COLO668 (cell line): Measurements from ENCODE around the gene CCNQ.
"Not testable (repeated sequence)": the region's sequence is repeated elsewhere in the genome, so short reads cannot be mapped to it uniquely, and the experiment has no call there.

ENCODE experiments used
- DNase-seq: peaks from one replicate; lab custom pipeline; 2025; ENCODE audit not compliant: unreplicated experiment; lab: John Stamatoyannopoulos, UW

The CCNQ gene

DNA sequence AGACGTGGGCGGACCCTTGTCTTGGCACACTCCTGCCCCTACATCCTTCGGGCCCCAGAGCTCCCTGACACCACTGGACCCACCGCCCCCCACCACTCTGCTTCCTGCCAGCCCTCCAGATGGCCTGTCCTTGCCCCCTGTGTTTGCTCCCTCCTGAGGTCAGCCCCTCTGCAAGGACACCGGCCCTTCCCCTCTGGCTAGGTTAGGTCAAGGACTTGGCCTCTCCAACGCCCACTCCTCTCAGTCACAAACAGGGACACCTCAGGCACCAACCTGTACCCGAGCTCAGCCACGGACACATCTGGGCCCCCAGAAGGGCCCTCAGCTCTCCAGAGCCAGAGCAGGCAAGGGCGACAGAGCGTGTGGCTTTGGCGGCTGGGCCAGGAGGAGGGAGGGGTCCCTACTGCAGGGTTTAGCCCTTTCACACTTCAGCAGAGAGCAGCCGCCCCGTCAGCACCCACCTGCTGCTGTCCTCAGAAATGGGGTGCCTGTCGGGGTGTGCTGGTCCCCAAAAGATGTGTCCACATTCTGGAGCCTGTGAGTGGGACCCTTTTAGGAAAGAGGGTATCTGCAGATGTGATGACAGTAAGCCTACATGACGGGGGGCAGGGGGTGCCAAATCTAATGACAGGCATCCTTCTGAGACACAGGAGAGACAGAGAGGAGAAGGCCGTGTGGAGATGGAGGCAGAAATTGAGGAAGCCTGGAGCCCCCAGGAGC lies 24.5 kb upstream of the CCNQ start:
- DNase-seq: no peak

DNA sequence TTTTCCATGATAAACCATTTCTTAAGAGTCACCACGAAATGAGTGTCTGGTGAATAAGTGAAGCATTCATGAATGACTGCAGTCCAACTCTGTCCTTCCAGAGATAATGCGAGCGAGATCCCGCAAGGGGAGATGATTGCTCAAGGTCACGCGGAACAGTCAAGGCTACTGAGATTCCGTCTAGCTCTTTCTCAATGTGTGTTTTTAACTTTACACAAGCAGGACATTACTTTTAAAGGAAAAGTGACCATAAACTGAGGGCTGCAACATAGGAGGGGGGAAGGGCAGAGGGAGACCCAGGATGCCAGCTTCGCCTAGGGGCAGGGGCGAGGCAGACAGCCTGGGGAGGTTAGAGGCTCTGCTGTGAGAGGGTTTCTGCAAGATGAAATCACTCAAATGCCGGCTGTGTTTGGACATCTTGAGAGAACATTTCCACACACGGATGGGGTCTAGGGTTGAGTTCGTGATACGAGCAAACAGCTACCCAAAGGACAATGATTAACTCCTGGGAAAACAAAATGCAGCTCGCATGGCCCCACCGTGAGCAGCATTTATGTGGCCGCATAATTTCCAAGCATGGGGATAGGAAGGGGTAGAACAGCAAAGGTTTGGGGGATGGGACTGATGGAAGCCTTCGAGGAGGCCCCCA lies 23.8 kb upstream of the CCNQ start:
- no peak for DNase-seq

DNA sequence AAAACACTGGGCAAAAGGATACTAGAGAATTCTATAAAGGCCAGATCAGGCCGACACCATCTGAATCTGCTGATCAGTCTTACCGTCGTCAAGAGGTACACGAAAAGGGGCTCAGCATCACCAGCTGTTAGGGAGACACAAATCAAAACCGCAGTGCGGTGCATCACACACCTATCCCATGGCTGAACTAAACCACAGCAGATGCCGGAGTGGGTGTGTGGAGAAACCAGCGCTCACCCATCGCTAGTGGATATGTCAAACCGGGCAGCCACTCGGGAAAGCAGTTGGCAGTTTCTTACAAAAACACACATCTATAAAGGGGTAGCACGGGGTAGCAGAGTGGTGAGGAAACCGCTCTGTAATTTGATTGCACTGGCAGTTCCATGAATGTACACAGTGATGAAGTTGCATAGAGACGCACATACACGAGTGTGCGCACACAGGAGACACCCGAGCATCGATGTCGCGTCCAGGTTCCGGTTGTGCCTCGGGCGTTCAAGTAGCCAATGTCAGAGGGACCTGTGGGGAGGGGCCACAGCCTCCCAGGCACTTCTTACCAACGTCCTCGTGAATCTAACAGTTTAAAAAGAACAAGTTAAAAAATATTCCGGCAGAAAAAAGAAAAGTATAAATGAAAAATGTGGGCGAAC lies 23.1 kb upstream of the CCNQ start:
- DNase-seq: no peak

DNA sequence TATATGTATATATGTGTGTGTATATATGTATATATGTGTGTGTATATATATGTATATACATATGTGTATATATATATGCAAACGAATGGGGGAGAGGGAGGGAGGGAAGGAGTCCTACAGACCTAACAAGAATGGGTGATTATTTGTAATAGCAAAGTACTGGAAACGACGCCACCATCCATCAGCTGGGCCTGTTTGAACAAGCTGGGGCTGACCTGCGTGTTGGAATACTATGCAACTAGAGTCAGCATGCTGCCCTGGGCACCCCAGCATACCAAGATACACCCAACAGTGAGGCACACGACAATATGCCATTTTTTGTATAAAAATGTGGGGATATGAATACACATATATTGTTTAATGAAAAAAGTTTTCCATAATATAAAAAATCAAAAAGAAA lies 21.6 kb upstream of the CCNQ start:
- DNase-seq: no peak

DNA sequence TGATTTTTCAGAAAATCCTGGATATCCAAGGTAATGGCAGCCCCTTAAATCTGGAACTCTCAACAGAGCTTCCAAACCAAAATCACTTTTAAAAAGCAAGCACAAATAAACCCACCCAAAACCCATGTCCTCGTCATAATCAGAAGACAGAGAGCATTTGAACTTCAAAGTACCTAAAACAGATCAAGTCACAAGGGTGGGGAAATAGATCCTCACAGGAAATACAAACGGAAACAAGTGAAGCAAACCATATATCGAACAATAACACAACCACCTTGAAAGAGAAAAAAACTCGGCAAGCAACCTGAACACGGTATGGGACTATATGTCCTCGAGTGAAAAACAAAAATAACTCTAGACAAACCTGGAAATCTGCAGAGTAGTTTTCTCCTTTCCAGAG lies 15.9 kb upstream of the CCNQ start:
- no peak for DNase-seq

DNA sequence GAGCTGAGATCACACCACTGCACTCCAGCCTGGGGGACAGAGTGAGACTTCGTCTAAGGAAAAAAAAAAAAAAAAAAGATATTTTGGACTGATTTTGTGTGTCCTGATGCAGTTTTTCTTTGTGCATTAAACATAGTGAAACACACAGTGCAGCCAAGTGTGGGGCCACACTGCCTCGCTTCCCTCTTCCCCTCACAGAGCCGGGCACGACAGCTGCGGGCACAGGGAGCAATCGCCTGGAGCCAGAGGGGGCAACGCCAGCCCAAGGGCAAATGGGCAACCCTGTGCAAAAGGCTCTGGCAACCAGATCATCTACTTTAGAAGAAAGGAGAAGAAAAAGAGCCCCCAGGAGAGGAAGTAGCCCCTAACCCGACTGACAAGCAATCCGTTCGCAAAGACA lies 13.5 kb upstream of the CCNQ start:
- no peak for DNase-seq

DNA sequence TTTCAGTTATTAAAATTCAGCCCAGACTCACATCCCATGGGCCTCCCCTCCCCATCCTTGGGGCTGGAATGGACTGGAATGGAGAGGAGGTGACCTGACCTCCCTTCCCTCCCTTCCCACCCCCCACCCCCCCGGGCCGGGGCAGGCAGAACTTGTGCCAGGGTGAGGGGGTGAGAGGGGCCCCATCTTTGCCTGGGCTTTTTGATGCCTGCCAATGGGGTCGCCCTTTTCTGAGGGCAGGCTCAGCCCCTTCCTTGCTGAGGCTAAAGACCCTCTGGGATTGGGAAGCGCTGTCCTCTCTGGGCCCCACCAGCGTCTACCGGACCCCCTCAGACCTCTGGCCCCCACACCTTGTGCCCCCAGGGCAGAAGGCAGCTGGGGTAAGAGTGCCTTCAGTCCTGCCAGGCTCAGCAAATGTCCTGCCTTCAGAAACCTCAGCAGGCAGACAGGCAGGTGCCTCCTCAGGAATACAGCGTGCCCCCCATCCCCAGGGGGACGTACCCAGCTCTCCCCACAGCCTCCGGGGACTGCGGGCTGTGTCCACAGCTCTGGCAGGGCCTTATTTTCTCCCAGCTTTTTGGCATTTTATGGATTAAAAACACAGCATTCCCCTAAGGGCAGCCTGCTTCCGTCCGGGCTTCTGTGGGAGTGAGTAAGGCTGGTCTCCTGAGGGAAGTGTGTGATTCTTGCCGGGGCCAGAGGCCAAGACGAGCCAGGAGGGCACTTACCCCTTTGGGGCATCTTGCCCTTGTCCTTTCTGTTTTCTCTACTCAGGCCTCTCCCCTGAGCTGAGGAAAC lies 12.6 kb upstream of the CCNQ start:
- DNase-seq: no peak

DNA sequence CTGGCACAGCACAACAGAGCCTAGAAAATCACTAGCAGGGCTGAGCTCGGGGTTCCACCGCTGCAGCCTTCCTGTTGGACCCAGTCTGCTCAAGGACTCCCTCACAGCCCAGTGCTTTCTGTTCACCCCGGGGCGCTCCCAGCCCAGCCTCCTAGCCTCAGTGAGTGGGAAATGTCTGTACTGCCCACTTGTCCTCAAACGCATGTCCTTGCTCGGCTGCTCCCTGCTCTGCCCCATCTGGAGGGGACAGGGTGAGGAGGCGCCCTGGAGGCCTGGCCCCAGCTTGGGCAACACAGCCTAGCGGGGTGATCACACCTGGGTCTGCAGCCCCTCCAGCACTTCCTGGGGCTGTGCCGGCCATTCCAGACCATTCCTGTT lies 11.9 kb upstream of the CCNQ start:
- no peak for DNase-seq

DNA sequence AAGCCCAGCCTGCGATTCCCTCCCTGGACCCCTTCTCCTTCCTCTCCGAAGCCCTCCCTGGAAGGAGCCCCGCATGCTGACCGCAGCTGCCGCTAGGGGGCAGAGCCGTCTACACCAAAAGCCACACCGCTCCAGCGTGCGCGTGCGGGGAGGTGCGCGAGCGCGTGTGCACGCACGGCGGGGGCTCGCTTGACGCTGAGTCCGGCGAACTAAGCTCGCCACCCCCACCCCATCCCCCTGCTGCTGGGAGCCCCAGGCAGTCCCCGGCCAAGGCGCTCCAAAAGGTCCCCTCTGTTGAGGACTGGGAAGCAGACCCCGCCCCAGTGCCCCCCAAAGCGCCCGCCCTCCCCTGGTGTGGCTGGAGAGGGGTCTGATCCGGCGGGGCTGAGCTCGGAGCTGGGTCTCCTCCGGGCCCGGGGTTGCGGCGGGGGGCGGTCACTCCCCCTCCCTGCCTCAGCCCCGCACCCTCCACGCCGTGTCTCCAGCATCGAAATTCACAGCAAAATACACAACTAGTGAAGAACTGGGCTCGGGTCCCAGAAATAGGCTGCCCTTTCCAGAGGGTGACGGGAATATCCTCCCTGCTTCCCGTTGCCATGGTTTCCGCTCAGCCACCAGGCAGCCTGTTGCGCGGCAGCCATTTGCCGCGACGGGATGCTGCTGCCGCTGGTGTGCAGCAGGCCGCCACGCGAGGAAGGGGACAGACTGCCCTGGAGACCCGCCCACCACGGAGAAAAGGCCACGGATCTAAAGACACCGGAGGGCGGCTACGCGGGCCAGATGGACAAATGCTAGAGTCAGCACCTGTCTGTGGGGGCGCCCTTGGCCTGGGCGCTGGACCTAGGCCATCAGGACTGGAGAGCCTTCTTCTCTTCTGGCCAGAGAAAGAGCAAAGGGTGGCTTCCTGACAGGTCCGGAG lies 11.2 kb upstream of the CCNQ start:
- DNase-seq: peak; percentile 78

DNA sequence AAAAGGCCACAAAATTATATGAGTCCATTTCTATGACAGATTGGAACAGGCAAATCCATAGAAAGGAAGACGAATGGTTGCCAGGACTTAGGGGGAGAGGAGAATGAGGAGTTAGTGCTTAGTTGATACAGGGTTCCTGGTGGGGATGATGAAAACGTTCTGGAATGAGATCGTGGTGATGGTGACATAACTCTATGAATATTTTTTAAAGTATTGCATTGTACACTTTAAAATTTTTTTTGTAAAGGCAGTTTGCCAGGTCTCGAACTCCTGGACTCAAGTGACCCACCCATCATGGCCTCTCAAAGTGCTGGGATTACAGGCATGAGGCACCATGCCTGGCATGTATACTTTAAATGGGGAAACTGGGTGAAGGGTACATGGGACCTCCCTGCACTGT lies 9.9 kb upstream of the CCNQ start:
- no peak for DNase-seq

DNA sequence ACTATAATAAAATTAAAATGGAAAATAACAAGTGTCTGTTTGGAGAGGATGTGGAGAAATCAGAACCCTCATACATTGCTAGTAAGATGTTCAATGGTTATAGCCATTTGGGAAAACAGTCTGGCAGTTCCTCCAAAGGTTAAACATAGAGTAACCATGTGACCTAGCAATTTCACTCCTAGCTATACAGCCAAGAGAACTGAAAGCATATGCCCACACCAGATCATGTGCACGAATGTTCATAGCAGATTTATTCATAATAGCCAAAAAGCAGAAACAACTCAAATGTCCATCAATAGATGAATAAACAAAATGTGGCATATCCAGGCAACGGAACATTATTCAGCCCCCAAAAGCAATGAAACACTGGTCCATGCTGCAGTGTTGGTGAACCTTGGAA lies 9.4 kb upstream of the CCNQ start:
- DNase-seq: no peak

DNA sequence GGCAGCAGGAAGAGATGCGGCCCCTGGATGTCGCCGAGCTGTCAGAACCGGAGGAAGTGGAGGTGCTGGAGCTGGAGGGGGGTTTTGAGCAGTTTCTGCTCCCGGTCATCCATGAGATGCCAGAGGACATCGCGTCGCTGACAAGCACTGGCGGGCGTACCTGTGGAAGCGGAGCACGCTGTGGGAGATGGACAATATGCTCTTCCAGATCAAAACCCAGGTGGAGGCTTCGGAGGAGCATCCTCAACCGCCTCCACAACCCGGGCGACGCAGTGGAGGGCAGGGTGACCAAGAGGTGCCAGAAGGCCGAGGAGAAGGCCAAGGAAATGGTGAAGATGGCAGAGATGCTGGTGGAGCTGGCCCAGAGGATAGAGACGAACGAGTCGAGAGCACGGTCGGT lies 7.6 kb upstream of the CCNQ start:
- DNase-seq: no peak

DNA sequence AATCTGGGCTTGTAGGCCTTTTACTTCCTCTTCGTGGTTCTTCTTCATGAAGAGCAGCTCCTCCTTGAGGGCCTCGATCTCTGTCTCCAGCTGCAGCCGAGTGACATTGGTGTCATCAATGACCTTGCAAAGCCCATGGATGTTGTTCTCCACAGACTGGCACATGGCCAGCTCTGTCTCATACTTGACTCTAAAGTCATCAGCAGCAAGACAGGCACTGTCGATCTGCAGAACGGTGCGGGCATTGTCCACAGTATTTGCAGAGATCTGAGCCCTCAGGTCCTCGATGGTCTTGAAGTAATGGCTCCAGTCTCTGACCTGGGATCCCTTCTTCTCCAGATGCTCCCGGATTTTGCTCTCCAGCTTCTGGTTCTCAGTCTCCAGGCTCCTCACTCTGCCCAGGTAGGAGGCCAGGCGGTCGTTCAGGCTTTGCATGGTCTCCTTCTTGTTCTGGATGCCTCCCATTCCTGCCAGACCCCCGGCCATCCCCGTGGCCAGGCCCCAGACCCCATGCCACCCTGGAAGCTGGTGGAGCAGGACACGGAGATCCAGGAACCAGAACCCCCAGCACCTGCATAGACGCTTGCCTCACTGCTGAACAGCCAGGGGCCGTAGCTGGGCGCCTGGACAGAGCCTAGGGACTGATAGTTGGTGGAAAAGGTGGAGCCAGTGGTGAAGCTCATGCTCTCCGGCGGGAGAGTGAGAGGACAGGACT lies 5.9 kb upstream of the CCNQ start:
- DNase-seq: not testable (repeated sequence)

DNA sequence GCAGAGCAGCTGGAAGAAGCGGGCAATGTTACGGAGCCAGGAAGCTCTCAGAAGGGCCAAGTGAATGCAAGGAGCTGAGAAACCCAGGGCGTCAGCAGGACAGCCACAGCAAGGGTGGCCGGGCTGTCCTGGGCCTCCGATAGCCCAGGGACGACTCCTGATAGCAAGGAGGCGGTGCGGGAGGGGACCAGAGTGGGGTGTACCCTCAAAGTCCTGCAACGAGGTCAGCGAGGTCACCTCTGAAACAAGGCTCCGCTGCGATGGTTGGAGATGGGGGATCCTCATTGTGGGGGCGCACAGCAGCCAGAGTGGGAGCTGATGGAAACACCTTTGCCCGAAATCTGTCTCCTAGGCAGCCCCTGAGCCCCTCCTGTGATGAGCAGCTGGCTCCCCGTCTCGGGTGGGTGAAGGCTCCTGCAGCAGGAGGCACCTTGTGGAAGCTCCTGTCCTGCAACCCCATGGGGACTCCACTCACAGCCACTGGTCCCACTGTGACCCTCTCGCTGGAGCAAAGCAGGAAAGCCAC lies 4.3 kb upstream of the CCNQ start:
- no peak for DNase-seq

DNA sequence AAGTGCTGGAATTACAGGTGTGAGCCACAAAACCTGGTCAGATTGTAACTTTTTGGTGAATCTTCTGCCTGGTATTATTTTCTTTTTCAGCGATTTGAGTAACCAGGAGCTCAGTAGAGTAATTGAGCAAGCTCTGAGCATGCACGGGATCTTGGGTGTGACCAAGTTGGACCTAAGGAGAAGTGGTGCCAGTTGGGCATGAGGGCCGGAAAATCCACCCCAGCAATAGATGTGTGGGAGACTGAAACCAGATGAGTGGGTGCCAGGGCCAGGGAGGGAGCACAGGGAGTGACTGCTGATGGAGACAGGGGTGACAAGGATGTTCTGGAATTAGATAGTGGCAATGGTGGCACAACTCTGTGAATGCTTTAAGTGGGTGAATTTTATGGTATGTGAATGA lies 3.7 kb upstream of the CCNQ start:
- DNase-seq: no peak

DNA sequence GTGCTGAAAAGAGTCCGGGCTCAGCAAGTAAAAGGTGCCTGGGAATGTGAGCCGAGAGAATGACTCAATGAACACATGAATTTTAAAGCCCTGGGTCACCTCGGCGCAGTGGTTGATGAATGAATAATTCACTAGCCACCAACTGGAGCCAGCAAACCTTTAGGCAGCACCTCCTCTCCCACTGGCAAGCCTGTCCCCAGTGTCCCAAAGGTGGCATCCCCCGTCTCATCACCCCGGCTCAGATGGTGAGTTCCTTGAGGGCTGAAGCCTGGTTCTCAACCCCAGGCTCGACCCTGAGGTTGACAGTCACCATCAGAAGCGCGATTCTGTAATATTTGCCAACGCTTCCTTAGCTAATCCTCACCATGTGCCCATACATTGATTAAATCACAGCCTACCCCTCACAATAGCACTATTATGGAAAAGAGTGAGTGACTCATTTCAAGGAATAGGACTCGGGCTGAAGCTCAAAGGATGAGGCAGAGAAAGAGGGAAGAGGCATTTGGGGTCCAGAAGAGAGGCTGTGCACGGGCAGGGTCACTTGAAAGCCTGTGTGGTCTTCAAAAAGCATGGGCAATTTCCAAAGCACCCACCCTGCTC lies 2.7 kb upstream of the CCNQ start:
- no peak for DNase-seq

DNA sequence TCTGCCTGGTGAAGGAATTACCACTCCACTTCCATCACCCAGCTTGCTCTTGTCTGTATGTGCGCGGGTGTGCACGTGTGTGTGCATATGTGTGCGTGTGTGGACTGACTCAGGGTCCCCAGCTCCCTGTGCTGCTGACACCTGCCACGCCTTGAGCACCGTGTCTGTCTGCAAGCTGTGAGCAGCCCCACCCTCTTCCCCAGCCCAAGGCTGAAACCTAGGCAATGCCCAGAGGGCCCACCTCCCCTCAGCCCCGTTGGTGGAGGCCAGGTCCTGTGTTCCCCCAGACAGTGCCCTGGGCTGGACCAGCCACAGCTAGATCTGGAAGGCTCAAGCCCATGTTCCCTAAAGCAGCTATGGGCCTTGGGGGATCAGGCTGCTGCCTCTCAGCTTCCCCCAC lies 2.0 kb upstream of the CCNQ start:
- DNase-seq: no peak

DNA sequence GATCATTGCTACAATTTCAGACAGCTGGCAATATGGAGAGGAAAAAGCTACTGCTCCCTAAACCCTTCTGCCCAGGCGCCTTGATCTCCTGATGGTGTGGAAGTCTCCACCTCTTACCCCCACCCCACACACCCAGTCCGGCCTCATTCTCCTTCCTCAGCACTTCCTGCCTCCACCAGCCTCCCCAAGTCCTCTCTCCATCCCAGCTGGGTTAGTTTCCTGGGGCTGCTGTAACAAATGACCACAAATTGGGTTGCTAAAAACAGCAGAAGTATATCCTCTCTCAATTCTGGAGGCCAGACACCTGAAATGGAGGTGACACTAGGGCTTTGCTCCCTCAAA lies 1.1 kb upstream of the CCNQ start:
- peak; percentile 13 for DNase-seq

DNA sequence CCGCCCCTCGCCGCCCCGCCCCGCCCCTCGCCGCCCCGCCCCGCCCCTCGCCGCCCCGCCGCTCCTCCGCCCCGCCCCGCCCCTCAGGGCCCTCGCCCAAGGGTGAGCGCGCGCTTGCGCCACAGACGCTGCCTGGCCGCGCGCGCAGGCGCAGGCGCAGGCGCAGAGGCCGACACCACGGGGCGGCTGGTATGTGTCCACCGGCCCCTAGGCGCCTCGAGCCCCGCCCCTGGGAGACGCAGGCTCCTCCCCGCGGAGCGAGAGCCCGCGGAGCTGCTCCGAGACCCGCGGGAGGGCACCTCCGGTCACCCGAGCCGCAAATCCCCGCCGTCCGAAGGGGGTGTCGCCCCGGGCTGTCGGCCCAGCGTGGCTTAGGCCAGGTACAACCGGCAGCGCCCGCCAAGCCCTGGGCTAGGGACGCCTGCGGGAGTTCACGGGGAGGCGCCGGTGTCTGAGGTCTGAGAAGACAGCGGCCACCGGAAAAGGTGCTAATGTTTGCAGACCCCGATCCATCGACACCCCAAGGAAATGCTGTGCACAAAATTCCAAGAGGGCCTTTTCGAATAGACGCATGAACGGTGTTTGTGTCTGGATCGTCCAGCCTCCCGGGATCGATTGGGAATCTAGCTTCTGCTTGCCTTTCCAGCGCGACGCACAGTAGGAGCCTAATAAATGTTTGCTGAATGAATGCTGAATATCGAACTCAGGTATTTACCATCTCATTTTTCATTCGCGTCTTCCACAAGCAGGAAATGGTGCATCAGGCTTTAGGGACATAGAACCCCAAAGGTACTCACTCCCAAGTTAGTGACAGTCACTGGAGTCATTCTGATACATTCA lies 473 bp upstream of the CCNQ start:
- DNase-seq: peak; percentile 97
